KMS-11 (cell line): ENCODE results near the gene CSF2RB.

ENCODE experiments used
- H2AFZ ChIP-seq: fragments of 200-600 bp; sonication (generic); 2 replicates; pipeline ENCODE4 v1.6.1; 2016; ENCODE audit warnings: antibody characterized with exemption, mixed run types, low read depth
- H3K27ac ChIP-seq: fragments of 200-600 bp; sonication (generic); 2 replicates; pipeline ENCODE4 v1.6.1; 2016; ENCODE audit warnings: mild to moderate bottlenecking, mixed run types
- H3K27me3 ChIP-seq: fragments of 200-600 bp; sonication (generic); 2 replicates; pipeline ENCODE4 v1.6.1; 2017; ENCODE audit warnings: mild to moderate bottlenecking, low read depth, mixed run types, moderate library complexity; ENCODE audit not compliant: insufficient read depth
- H3K36me3 ChIP-seq: fragments of 200-600 bp; sonication (generic); 2 replicates; pipeline ENCODE4 v1.6.1; 2017; ENCODE audit warnings: mild to moderate bottlenecking, mixed run types; ENCODE audit not compliant: insufficient read depth
- H3K4me1 ChIP-seq: fragments of 200-600 bp; sonication (generic); 2 replicates; pipeline ENCODE4 v1.6.1; 2016; ENCODE audit warnings: mild to moderate bottlenecking, low read depth, mixed run types; ENCODE audit not compliant: poor library complexity, severe bottlenecking
- H3K4me2 ChIP-seq: fragments of 200-600 bp; sonication (generic); 2 replicates; pipeline ENCODE4 v1.7.0; 2016; ENCODE audit warnings: mild to moderate bottlenecking, mixed run types
- H3K4me3 ChIP-seq: fragments of 200-600 bp; sonication (generic); IDR thresholded peaks from 2 replicates; pipeline ENCODE4 v1.6.1; 2017; ENCODE audit warnings: low read depth, low read length, mixed read lengths; ENCODE audit not compliant: insufficient read depth
- H3K79me2 ChIP-seq: fragments of 200-600 bp; sonication (generic); 2 replicates; pipeline ENCODE4 v1.6.1; 2016; ENCODE audit warnings: low read depth, mixed run types; ENCODE audit not compliant: insufficient read depth
- H3K9ac ChIP-seq: fragments of 200-600 bp; sonication (generic); 2 replicates; pipeline ENCODE4 v1.6.1; 2016; ENCODE audit warnings: mild to moderate bottlenecking, mixed run types
- H4K20me1 ChIP-seq: fragments of 200-600 bp; sonication (generic); 2 replicates; pipeline ENCODE4 v1.6.1; 2016; ENCODE audit warnings: mild to moderate bottlenecking, mixed run types; ENCODE audit not compliant: insufficient read depth
- CTCF ChIP-seq: fragments of 200-600 bp; sonication (generic); conservative IDR thresholded peaks from 2 replicates; pipeline ENCODE4 v1.6.1; 2017; ENCODE audit warnings: low read depth, mild to moderate bottlenecking, antibody characterized with exemption, low read length, moderate library complexity, mixed read lengths

The CSF2RB gene

GRCh38 chr22:36900880-36901279 is 12.5 kb upstream of the CSF2RB start:
- H3K4me3 ChIP-seq: no peak overlapping the region
- H3K4me1 ChIP-seq: peaks cover 24% of the 10 kb centered on the region
- TF ChIP-seq CTCF: no peak
- peak overlapping the region; percentile 31 for H3K4me2 ChIP-seq
- H3K36me3 ChIP-seq: no peaks in the 10 kb centered on the region
- no peaks in the 10 kb centered on the region for H3K79me2 ChIP-seq
- H3K9ac ChIP-seq: no peak overlapping the region
- peaks cover 6% of the 10 kb centered on the region; the same call in 1 of the 2 replicates for H3K27me3 ChIP-seq
- peak overlapping the region; percentile 61 for H3K27ac ChIP-seq
- H4K20me1 ChIP-seq: no peaks in the 10 kb centered on the region
- peak overlapping the region; percentile 50; the same call in 1 of the 2 replicates for H2AFZ ChIP-seq

- no peaks in the 10 kb centered on the region for H4K20me1 ChIP-seq
- no peak overlapping the region for H3K9ac ChIP-seq
- no peak for TF ChIP-seq CTCF
- no peak overlapping the region for H3K4me3 ChIP-seq
- H3K4me1 ChIP-seq: peaks cover 24% of the 10 kb centered on the region
- H2AFZ ChIP-seq: peak overlapping the region; percentile 50; the same call in 1 of the 2 replicates
- H3K27ac ChIP-seq: peak overlapping the region; percentile 61
- H3K27me3 ChIP-seq: peaks cover 6% of the 10 kb centered on the region; the same call in 1 of the 2 replicates
- no peaks in the 10 kb centered on the region for H3K79me2 ChIP-seq
- no peaks in the 10 kb centered on the region for H3K36me3 ChIP-seq
- H3K4me2 ChIP-seq: peak overlapping the region; percentile 31
Observed at GRCh38 chr22:36901411-36902142, 11.9 kb upstream of the CSF2RB start.

GRCh38 chr22:36902143-36902926 is 11.1 kb upstream of the CSF2RB start:
- H3K4me3 ChIP-seq: no peak overlapping the region
- peak overlapping the region; percentile 31 for H3K4me2 ChIP-seq
- H3K36me3 ChIP-seq: no peaks in the 10 kb centered on the region
- no peak overlapping the region for H3K9ac ChIP-seq
- H4K20me1 ChIP-seq: no peaks in the 10 kb centered on the region
- H3K27ac ChIP-seq: peak overlapping the region; percentile 61; the same call in 1 of the 2 replicates
- H3K27me3 ChIP-seq: peaks cover 4% of the 10 kb centered on the region; the same call in 1 of the 2 replicates
- H3K4me1 ChIP-seq: peaks cover 24% of the 10 kb centered on the region
- no peak for TF ChIP-seq CTCF
- no peaks in the 10 kb centered on the region for H3K79me2 ChIP-seq
- H2AFZ ChIP-seq: peak overlapping the region; percentile 50; the same call in 1 of the 2 replicates

GRCh38 chr22:36904260-36904880 is 9.1 kb upstream of the CSF2RB start:
- H3K4me1 ChIP-seq: peaks cover 24% of the 10 kb centered on the region
- no peaks in the 10 kb centered on the region for H4K20me1 ChIP-seq
- no peaks in the 10 kb centered on the region for H3K79me2 ChIP-seq
- no peaks in the 10 kb centered on the region for H3K36me3 ChIP-seq
- H3K4me2 ChIP-seq: no peak overlapping the region
- no peak overlapping the region for H3K4me3 ChIP-seq
- H3K9ac ChIP-seq: no peak overlapping the region
- H3K27ac ChIP-seq: no peak overlapping the region
- no peak; the same call in 1 of the 2 replicates for TF ChIP-seq CTCF
- H2AFZ ChIP-seq: no peak overlapping the region
- peaks cover 8% of the 10 kb centered on the region; the same call in 1 of the 2 replicates for H3K27me3 ChIP-seq
